Measurements from ENCODE around the gene DGKE. TPM values are rescaled to one million over a fixed set of nuclear protein-coding genes. Genes with fewer than 3 reads are reported as not detected.

DGKE gene
- total and polyA plus RNA-seq, 2 of the 8 experiments (the other 6 are each of a cell fraction or from before 2014, with no cell fraction given): 1.7 to 7.4 TPM

- no peak overlapping the region for H3K18ac ChIP-seq (ENCODE audit: extremely low read depth, low read length)
- H4K8ac ChIP-seq (ENCODE audit: extremely low read depth, insufficient read depth, low read length): no peak overlapping the region
- H3K79me1 ChIP-seq (ENCODE audit: low read depth, low read length): no peaks in the 10 kb centered on the region; the same call in 1 of the 2 replicates
- H3K23me2 ChIP-seq (ENCODE audit: low read depth, low read length): peaks cover 6% of the 10 kb centered on the region; the same call in 1 of the 2 replicates
- H3K36me3 ChIP-seq (ENCODE audit: control insufficient read depth in 2 of 4, insufficient read depth in 4 of 4, low read length in 3 of 4): peaks cover 3 to 31% (median 14%) of the 10 kb centered on the region in 4 experiments; a peak in 5 of 8 replicates
- no peak overlapping the region for H4K5ac ChIP-seq (ENCODE audit: insufficient read length, low read depth, low read length)
- no peak overlapping the region for H3K4me2 ChIP-seq (ENCODE audit: insufficient read depth in 1 of 2, low read depth in 2 of 2, low read length in 2 of 2)
- POLR2A ChIA-PET (ENCODE audit: partially characterized antibody): interaction anchor here (3.0 kb wide), 1 partner anchor 21 kb away, joined by 8 read pairs; the partner anchor contains the start of gene TRIM25
- H2BK12ac ChIP-seq (ENCODE audit: low read depth, low read length): 0 out of 2 replicates have a peak overlapping the region, but pooled peaks have one; percentile 5
- H3K27me3 ChIP-seq (replicated peaks in 1 of 4; ENCODE audit: control insufficient read depth in 3 of 4, extremely low read depth in 1 of 4, insufficient read depth in 3 of 4, low read length in 3 of 4): no peaks in the 10 kb centered on the region; a peak in 1 of 7 replicates
- H2AFZ ChIP-seq (ENCODE audit: low read length): no peak overlapping the region
- no peaks in the 10 kb centered on the region for H3K79me2 ChIP-seq (ENCODE audit: control insufficient read depth in 1 of 2, insufficient read depth in 2 of 2, low read length in 2 of 2)
- H3K4me1 ChIP-seq (replicated peaks in 1 of 4; ENCODE audit: control insufficient read depth in 3 of 4, insufficient read depth in 4 of 4, low read length in 3 of 4): peaks cover 0 to 4% (median 1%) of the 10 kb centered on the region in 4 experiments; a peak in 3 of 7 replicates
- 0 out of 2 replicates have a peak overlapping the region, but pooled peaks have one; percentile 21 for H2BK20ac ChIP-seq (ENCODE audit: low read length)
- H3K9me3 ChIP-seq (ENCODE audit: insufficient read depth in 2 of 2, low read depth in 1 of 2, low read length in 1 of 2): peaks cover 12 to 13% of the 10 kb centered on the region in 2 experiments
- H3K4ac ChIP-seq (replicated peaks; ENCODE audit: insufficient read length, low read depth, low read length): no peak overlapping the region
- H3K23ac ChIP-seq (ENCODE audit: insufficient read length): no peak overlapping the region
- no peak overlapping the region for H3K27ac ChIP-seq (ENCODE audit: low read depth, low read length)
- no peak overlapping the region for H2AK5ac ChIP-seq (ENCODE audit: low read depth, low read length)
- H2BK15ac ChIP-seq (ENCODE audit: low read length): no peak overlapping the region
- 0 out of 2 replicates have a peak overlapping the region, but pooled peaks have one; percentile 3 for H2BK5ac ChIP-seq (ENCODE audit: low read depth, low read length)
- no peak overlapping the region for H4K91ac ChIP-seq (replicated peaks; ENCODE audit: insufficient read length, low read length)
- H3K4me3 ChIP-seq (ENCODE audit: extremely low read depth in 1 of 4, insufficient read depth in 2 of 4, low read depth in 3 of 4, low read length in 4 of 4): no peak overlapping the region
- 90% methylated on average over 1 of the region's 1 CpG; no CpG with 5 or more reads in 1 of the 2 experiments for WGBS, 2 experiments (ENCODE audit: extremely low coverage in 1 of 2, insufficient coverage in 1 of 2, insufficient read length in 1 of 2, insufficient replicate concordance in 2 of 2, low coverage in 1 of 2, low lambda C conversion rate in 2 of 2, missing lambda C conversion rate in 1 of 2)
- peaks cover 0 to 2% of the 10 kb centered on the region in 2 experiments for H4K20me1 ChIP-seq (replicated peaks in 1 of 2; ENCODE audit: control insufficient read depth in 1 of 2, insufficient read depth in 2 of 2, low read length in 2 of 2)
- H2BK120ac ChIP-seq (replicated peaks; ENCODE audit: low read depth, low read length): no peak overlapping the region
- FAIRE-seq (no peak), DNase-seq (ENCODE audit: low read depth in 1 of 2, low spot score in 2 of 2) (no peak)
- TF ChIP-seq POU5F1 (IDR thresholded peaks at IDR 0.05; ENCODE audit: low read depth, low read length): no peak
- TF ChIP-seq TBP (IDR thresholded peaks at IDR 0.05; ENCODE audit: low read depth, low read length): no peak
- TF ChIP-seq PHF8 (conservative IDR thresholded peaks at IDR 0.05; ENCODE audit: low read depth, low read length): no peak
- no peak for TF ChIP-seq SP4 (IDR thresholded peaks at IDR 0.05; ENCODE audit: low read length)
- no peak for TF ChIP-seq SIN3A (conservative IDR thresholded peaks at IDR 0.05 in 1 of 2, IDR thresholded peaks at IDR 0.05 in 1 of 2; ENCODE audit: low read depth in 1 of 2, low read length in 2 of 2)
- TF ChIP-seq, protein P1, sequence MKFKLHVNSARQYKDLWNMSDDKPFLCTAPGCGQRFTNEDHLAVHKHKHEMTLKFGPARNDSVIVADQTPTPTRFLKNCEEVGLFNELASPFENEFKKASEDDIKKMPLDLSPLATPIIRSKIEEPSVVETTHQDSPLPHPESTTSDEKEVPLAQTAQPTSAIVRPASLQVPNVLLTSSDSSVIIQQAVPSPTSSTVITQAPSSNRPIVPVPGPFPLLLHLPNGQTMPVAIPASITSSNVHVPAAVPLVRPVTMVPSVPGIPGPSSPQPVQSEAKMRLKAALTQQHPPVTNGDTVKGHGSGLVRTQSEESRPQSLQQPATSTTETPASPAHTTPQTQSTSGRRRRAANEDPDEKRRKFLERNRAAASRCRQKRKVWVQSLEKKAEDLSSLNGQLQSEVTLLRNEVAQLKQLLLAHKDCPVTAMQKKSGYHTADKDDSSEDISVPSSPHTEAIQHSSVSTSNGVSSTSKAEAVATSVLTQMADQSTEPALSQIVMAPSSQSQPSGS (IDR thresholded peaks at IDR 0.05; ENCODE audit: low read length): no peak
- TF ChIP-seq YY1 (IDR thresholded peaks at IDR 0.05; ENCODE audit: low read depth, low read length): no peak
- no peak for TF ChIP-seq RFX5 (IDR thresholded peaks at IDR 0.05; ENCODE audit: borderline replicate concordance, low read depth, low read length)
- CTCF ChIA-PET (ENCODE audit: partially characterized antibody): interaction anchor here (1.2 to 5.9 kb wide), 7 partner anchors 9 to 72 kb away, joined by 3 to 55 read pairs (median 11); partner anchors contain the start of gene DGKE
- H3K9ac ChIP-seq (replicated peaks in 1 of 4; ENCODE audit: extremely low read depth in 1 of 4, low read depth in 3 of 4, low read length in 3 of 4): no peak overlapping the region
- H3K14ac ChIP-seq (ENCODE audit: insufficient read length): no peak overlapping the region
- H3K56ac ChIP-seq (replicated peaks; ENCODE audit: insufficient read length, low read depth, low read length): no peak overlapping the region
Observed at GRCh38 chr17:56892333-56892732, 58.4 kb downstream of the DGKE start.
